ENCODE measurements around the gene TCAP.
"Not testable (repeated sequence)": the region's sequence is repeated elsewhere in the genome, so short reads cannot be mapped to it uniquely, and the experiment has no call there.

The TCAP gene

GRCh38 chr17:39683295-39683939, 18.3 kb downstream of the TCAP start:
- Mint-ChIP-seq H3K4me1 (ENCODE audit: low read depth) (peaks cover 32% of the 10 kb centered on the region), H3K4me3 (no peak overlapping the region), H3K27me3 (no peaks in the 10 kb centered on the region)

GRCh38 chr17:39684369-39685192, 19.4 kb downstream of the TCAP start:
- H3K4me1 Mint-ChIP-seq (ENCODE audit: low read depth) = peaks cover 34% of the 10 kb centered on the region
- intact Hi-C loops (cut with micrococcal nuclease) = loop anchor here (5.0 kb wide), 1 partner anchor 243 kb away; the partner anchor contains the start of genes LRRC3C and ORMDL3
- H3K27me3 Mint-ChIP-seq = no peaks in the 10 kb centered on the region
- no peaks in the 10 kb centered on the region for H3K9me3 Mint-ChIP-seq
- H3K27ac Mint-ChIP-seq = no peak overlapping the region
- H3K4me3 Mint-ChIP-seq = no peak overlapping the region
- peaks cover 65% of the 10 kb centered on the region for H3K36me3 Mint-ChIP-seq (ENCODE audit: low read depth)

More at GRCh38 chr17:39683295-39683939, 18.3 kb downstream of the TCAP start:
- H3K9me3 Mint-ChIP-seq = no peaks in the 10 kb centered on the region
- intact Hi-C loops (cut with micrococcal nuclease) = no loop called here
- no peak overlapping the region for H3K27ac Mint-ChIP-seq
- H3K36me3 Mint-ChIP-seq (ENCODE audit: low read depth) = peaks cover 71% of the 10 kb centered on the region

GRCh38 chr17:39687101-39687545, 22.0 kb downstream of the TCAP start:
- H3K4me1 Mint-ChIP-seq (ENCODE audit: low read depth) = peaks cover 21% of the 10 kb centered on the region
- peak overlapping the region; percentile 84 for H3K4me3 Mint-ChIP-seq
- H3K9me3 Mint-ChIP-seq = no peaks in the 10 kb centered on the region
- intact Hi-C loops (cut with micrococcal nuclease) = loop anchor here (5.0 kb wide), 1 partner anchor 240 kb away; the partner anchor contains the start of genes LRRC3C and ORMDL3
- peaks cover 44% of the 10 kb centered on the region for H3K36me3 Mint-ChIP-seq (ENCODE audit: low read depth)
- H3K27ac Mint-ChIP-seq = peak overlapping the region; percentile 84
- peaks cover 5% of the 10 kb centered on the region for H3K27me3 Mint-ChIP-seq

- intact Hi-C loops (cut with micrococcal nuclease) = loop anchor here (1.0 to 5.0 kb wide), 2 partner anchors 42 to 239 kb away; partner anchors contain the start of genes LRRC3C, MIEN1 and ORMDL3
- peaks cover 21% of the 10 kb centered on the region for H3K4me1 Mint-ChIP-seq (ENCODE audit: low read depth)
- peaks cover 5% of the 10 kb centered on the region for H3K27me3 Mint-ChIP-seq
- peaks cover 40% of the 10 kb centered on the region for H3K36me3 Mint-ChIP-seq (ENCODE audit: low read depth)
- no peaks in the 10 kb centered on the region for H3K9me3 Mint-ChIP-seq
- peak within 1 kb of the TSS; percentile 84 for H3K27ac Mint-ChIP-seq
- H3K4me3 Mint-ChIP-seq = peak within 1 kb of the TSS; percentile 84
Measured at GRCh38 chr17:39687546-39688474, 22.7 kb downstream of the TCAP start, which contains the start of gene PGAP3. Gene PGAP3 (minus strand): TSS chr17:39688057. CDS start chr17:39688014, 43 bp downstream.

GRCh38 chr17:39688475-39688835, 23.3 kb downstream of the TCAP start:
- Mint-ChIP-seq H3K4me3 (peak overlapping the region; percentile 84), H3K9me3 (no peaks in the 10 kb centered on the region), H3K4me1 (ENCODE audit: low read depth) (peaks cover 21% of the 10 kb centered on the region), H3K27ac (peak overlapping the region; percentile 84), H3K27me3 (peaks cover 5% of the 10 kb centered on the region), H3K36me3 (ENCODE audit: low read depth) (peaks cover 34% of the 10 kb centered on the region)
- intact Hi-C loops (cut with micrococcal nuclease) = loop anchor here (1.0 to 5.0 kb wide), 2 partner anchors 42 to 239 kb away; partner anchors contain the start of genes LRRC3C, MIEN1 and ORMDL3

GRCh38 chr17:39688945-39689344, 23.8 kb downstream of the TCAP start:
- Mint-ChIP-seq H3K27me3 (peaks cover 5% of the 10 kb centered on the region), H3K4me1 (ENCODE audit: low read depth) (peaks cover 21% of the 10 kb centered on the region), H3K27ac (peak overlapping the region; percentile 84), H3K4me3 (peak overlapping the region; percentile 84), H3K9me3 (no peaks in the 10 kb centered on the region), H3K36me3 (ENCODE audit: low read depth) (peaks cover 31% of the 10 kb centered on the region)
- intact Hi-C loops (cut with micrococcal nuclease) = loop anchor here (1.0 to 5.0 kb wide), 2 partner anchors 41 to 238 kb away; partner anchors contain the start of genes LRRC3C, MIEN1 and ORMDL3

GRCh38 chr17:39694593-39694992, 29.4 kb downstream of the TCAP start:
- H3K36me3 Mint-ChIP-seq (ENCODE audit: low read depth) = no peaks in the 10 kb centered on the region

GRCh38 chr17:39695089-39695474, 29.9 kb downstream of the TCAP start:
- no peak overlapping the region for H3K27ac Mint-ChIP-seq
- peaks cover 31% of the 10 kb centered on the region for H3K27me3 Mint-ChIP-seq
- intact Hi-C loops (cut with micrococcal nuclease) = no loop called here
- no peaks in the 10 kb centered on the region for H3K9me3 Mint-ChIP-seq
- H3K36me3 Mint-ChIP-seq (ENCODE audit: low read depth) = no peaks in the 10 kb centered on the region
- no peak overlapping the region for H3K4me3 Mint-ChIP-seq
- peaks cover 7% of the 10 kb centered on the region for H3K4me1 Mint-ChIP-seq (ENCODE audit: low read depth)

More at GRCh38 chr17:39694593-39694992, 29.4 kb downstream of the TCAP start:
- H3K4me3 Mint-ChIP-seq = no peak overlapping the region
- intact Hi-C loops (cut with micrococcal nuclease) = no loop called here
- no peaks in the 10 kb centered on the region for H3K9me3 Mint-ChIP-seq
- H3K27ac Mint-ChIP-seq = no peak overlapping the region
- peaks cover 2% of the 10 kb centered on the region for H3K4me1 Mint-ChIP-seq (ENCODE audit: low read depth)
- peaks cover 28% of the 10 kb centered on the region for H3K27me3 Mint-ChIP-seq

GRCh38 chr17:39696731-39697130, 31.6 kb downstream of the TCAP start:
- H3K36me3 Mint-ChIP-seq (ENCODE audit: low read depth) = no peaks in the 10 kb centered on the region
- intact Hi-C loops (cut with micrococcal nuclease) = no loop called here
- H3K9me3 Mint-ChIP-seq = no peaks in the 10 kb centered on the region
- peaks cover 43% of the 10 kb centered on the region for H3K27me3 Mint-ChIP-seq
- H3K4me3 Mint-ChIP-seq = no peak overlapping the region
- peaks cover 10% of the 10 kb centered on the region for H3K4me1 Mint-ChIP-seq (ENCODE audit: low read depth)
- H3K27ac Mint-ChIP-seq = no peak overlapping the region

- H3K9me3 Mint-ChIP-seq = no peaks in the 10 kb centered on the region
- intact Hi-C loops (cut with micrococcal nuclease) = no loop called here
- no peak overlapping the region for H3K4me3 Mint-ChIP-seq
- H3K4me1 Mint-ChIP-seq (ENCODE audit: low read depth) = peaks cover 10% of the 10 kb centered on the region
- no peaks in the 10 kb centered on the region for H3K36me3 Mint-ChIP-seq (ENCODE audit: low read depth)
- H3K27me3 Mint-ChIP-seq = peaks cover 55% of the 10 kb centered on the region
- no peak overlapping the region for H3K27ac Mint-ChIP-seq
Measured at GRCh38 chr17:39697961-39698360, 32.8 kb downstream of the TCAP start.

GRCh38 chr17:39699157-39699817, 34.1 kb downstream of the TCAP start:
- H3K27me3 Mint-ChIP-seq = peaks cover 59% of the 10 kb centered on the region
- peaks cover 10% of the 10 kb centered on the region for H3K4me1 Mint-ChIP-seq (ENCODE audit: low read depth)
- H3K36me3 Mint-ChIP-seq (ENCODE audit: low read depth); H3K4me3 Mint-ChIP-seq; intact Hi-C loops (cut with micrococcal nuclease); H3K27ac Mint-ChIP-seq; H3K9me3 Mint-ChIP-seq: not testable (repeated sequence)

- Mint-ChIP-seq H3K4me1 (ENCODE audit: low read depth) (peaks cover 10% of the 10 kb centered on the region), H3K4me3 (peak within 1 kb of the TSS; percentile 17), H3K36me3 (ENCODE audit: low read depth) (no peaks in the 10 kb centered on the region), H3K27me3 (peaks cover 59% of the 10 kb centered on the region), H3K27ac (no peak within 1 kb of the TSS), H3K9me3 (no peaks in the 10 kb centered on the region)
- intact Hi-C loops (cut with micrococcal nuclease) = no loop called here
Measured at GRCh38 chr17:39699818-39700147, 34.6 kb downstream of the TCAP start, which contains the start of gene ERBB2. Gene ERBB2 (plus strand): TSS chr17:39700064. CDS start chr17:39700239, 175 bp downstream.

Data from dendritic cell treated with granulocyte-macrophage colony-stimulating factor and Interleukin-4, amounts not matched to agents 40 ng/mL and 50 ng/mL, for 4 days (primary cell).